Fibroblast of lung (primary cell): ENCODE results near the gene ATOSB. TPM values are rescaled to one million over a fixed set of nuclear protein-coding genes. Genes with fewer than 3 reads are reported as not detected.

ENCODE experiments used
- DNase-seq, 2 donors: peaks; one replicate each; pipeline versions ENCODE4 v3.0.0 to v3.0.0-alpha.2; 2010; ENCODE audit warnings: low read depth in 2 of 2
- H2AFZ ChIP-seq: 2 replicates; pipeline ENCODE4 v1.5.1; 2012; ENCODE audit warnings: low read length, control low read depth, inconsistent platforms
- H3K27ac ChIP-seq: 2 replicates; pipeline ENCODE4 v1.5.1; 2011; ENCODE audit warnings: low read length, control low read depth; ENCODE audit not compliant: insufficient read depth
- H3K27me3 ChIP-seq: 2 replicates; pipeline ENCODE4 v1.5.1; 2011; ENCODE audit warnings: mild to moderate bottlenecking, low read length; ENCODE audit not compliant: control insufficient read depth, insufficient read depth
- H3K36me3 ChIP-seq: 2 replicates; pipeline ENCODE4 v1.5.1; 2011; ENCODE audit warnings: low read length; ENCODE audit not compliant: control insufficient read depth, insufficient read depth
- H3K4me1 ChIP-seq: 2 replicates; pipeline ENCODE4 v1.5.1; 2011; ENCODE audit warnings: low read length; ENCODE audit not compliant: control insufficient read depth, insufficient read depth; ENCODE audit errors: extremely low read depth
- H3K4me2 ChIP-seq: 2 replicates; pipeline ENCODE4 v1.5.1; 2011; ENCODE audit warnings: low read length, control low read depth; ENCODE audit not compliant: insufficient read depth; ENCODE audit errors: extremely low read depth
- H3K4me3 ChIP-seq, 4 experiments: fragments of 200-600 bp in 1 of 4; sonication (generic) in 1 of 4; replicated peaks in 1 of 4; 2 replicates each; pipeline ENCODE4 v1.5.1; 2011 to 2016; ENCODE audit warnings: low read length in 4 of 4, low read depth in 3 of 4, mild to moderate bottlenecking in 3 of 4, control low read depth in 2 of 4, inconsistent platforms in 1 of 4, mixed read lengths in 1 of 4; ENCODE audit not compliant: insufficient read depth in 1 of 4; ENCODE audit errors: control extremely low read depth in 1 of 4
- H3K79me2 ChIP-seq: 2 replicates; pipeline ENCODE4 v1.5.1; 2012; ENCODE audit warnings: mild to moderate bottlenecking, low read length, inconsistent platforms; ENCODE audit not compliant: control insufficient read depth, insufficient read depth
- H3K9ac ChIP-seq: 2 replicates; pipeline ENCODE4 v1.5.1; 2011; ENCODE audit warnings: mild to moderate bottlenecking, low read length, control low read depth; ENCODE audit not compliant: insufficient read depth
- H3K9me3 ChIP-seq: 2 replicates; pipeline ENCODE4 v1.5.1; 2012; ENCODE audit warnings: low read depth, low read length; ENCODE audit not compliant: control insufficient read depth, insufficient read depth
- H4K20me1 ChIP-seq: 2 replicates; pipeline ENCODE4 v1.5.1; 2011; ENCODE audit warnings: low read length; ENCODE audit not compliant: control insufficient read depth, insufficient read depth; ENCODE audit errors: extremely low read depth
- CTCF ChIP-seq, 2 donors: IDR thresholded peaks in 1 of 2; conservative IDR thresholded peaks in 1 of 2; 1 replicate in 1 of 2; 2 replicates in 1 of 2; pipeline ENCODE4 v1.5.1; 2011 to 2012; ENCODE audit warnings: low read length in 2 of 2, control low read depth in 1 of 2, inconsistent platforms in 1 of 2, low read depth in 1 of 2, mild to moderate bottlenecking in 1 of 2
- EZH2 ChIP-seq: IDR thresholded peaks from 2 replicates; pipeline ENCODE4 v1.5.1; 2012; ENCODE audit warnings: low read length, control low read depth, mild to moderate bottlenecking; ENCODE audit errors: missing control alignments
- polyA minus RNA-seq: library from RNA; depleted of rRNA, polyadenylated mRNA; stranded (reverse); fragments of >200 nt; gene quantifications from 2 replicates; pipeline ENCODE4 v1.2.3, GENCODE V29; 2011; ENCODE audit warnings: low replicate concordance
- polyA plus RNA-seq, 2 donors: library from polyadenylated mRNA; depleted of rRNA in 1 of 2; stranded (reverse) in 1 of 2; unstranded in 1 of 2; fragments of >200 nt; gene quantifications; 2 replicates each; pipeline ENCODE4 v1.2.1, GENCODE V29; 2011 to 2012; ENCODE audit warnings: missing spikeins in 1 of 2
- total RNA-seq: library from RNA; depleted of rRNA; stranded (reverse); fragments of >200 nt; gene quantifications from 2 replicates; pipeline ENCODE4 v1.2.1, GENCODE V29; 2014

The ATOSB gene
- total RNA-seq (8.7 and 18.2 TPM in 2 replicates), polyA plus RNA-seq (24.5 and 25.4 TPM in 2 replicates), polyA minus RNA-seq (40.4 and 43.1 TPM in 2 replicates)
- polyA plus RNA-seq (2012): 17.8 and 23.4 TPM in 2 replicates

- Histone ChIP-seq H3K9ac (peak within 1 kb of the TSS; percentile 69), H3K79me2 (peaks cover 15% of the 10 kb centered on the region), H3K27me3 (no peaks in the 10 kb centered on the region), H3K9me3 (no peaks in the 10 kb centered on the region), H3K4me2 (peak within 1 kb of the TSS; percentile 100), H2AFZ (peak within 1 kb of the TSS; percentile 88), H3K4me3 (peak within 1 kb of the TSS; percentile 70 to 93 (median 82)), H3K27ac (peak within 1 kb of the TSS; percentile 94), H3K36me3 (no peaks in the 10 kb centered on the region), H4K20me1 (no peaks in the 10 kb centered on the region), H3K4me1 (peaks cover 20% of the 10 kb centered on the region)
- TF ChIP-seq EZH2 (no peak), CTCF (conservative IDR thresholded peaks at IDR 0.05 in 1 of 2, IDR thresholded peaks at IDR 0.05 in 1 of 2; ENCODE audit: low read depth in 1 of 2, low read length in 2 of 2) (no peak)
- peak; percentile 95 to 96 for DNase-seq
These were observed at the start of gene ATOSB for GRCh38 chr9:35115680-35116538. Gene ATOSB, minus strand, starts transcription at chr9:35115862. Its CDS starts 7,588 bp downstream, at chr9:35108274.

- peak; percentile 22 to 85 for DNase-seq
These were observed 49.0 kb upstream of the ATOSB start for GRCh38 chr9:35164711-35165110.

More at GRCh38 chr9:35164711-35165110, 49.0 kb upstream of the ATOSB start:
- Histone ChIP-seq H4K20me1 (no peaks in the 10 kb centered on the region), H3K27me3 (no peaks in the 10 kb centered on the region), H3K4me3 (no peak overlapping the region), H3K79me2 (no peaks in the 10 kb centered on the region), H3K27ac (no peak overlapping the region), H3K4me1 (no peaks in the 10 kb centered on the region), H3K36me3 (no peaks in the 10 kb centered on the region), H3K9ac (no peak overlapping the region), H3K4me2 (no peak overlapping the region), H3K9me3 (no peaks in the 10 kb centered on the region), H2AFZ (no peak overlapping the region)
- no peak for TF ChIP-seq CTCF (conservative IDR thresholded peaks at IDR 0.05 in 1 of 2, IDR thresholded peaks at IDR 0.05 in 1 of 2; ENCODE audit: low read depth in 1 of 2, low read length in 2 of 2)
- TF ChIP-seq EZH2: no peak
